ENCODE measurements around the gene NUAK2. TPM values are rescaled to one million over a fixed set of nuclear protein-coding genes. Genes with fewer than 3 reads are reported as not detected.

The NUAK2 gene
- total and polyA plus RNA-seq, 7 donors: 0.28 to 15.0 (median 1.5) TPM

DNA sequence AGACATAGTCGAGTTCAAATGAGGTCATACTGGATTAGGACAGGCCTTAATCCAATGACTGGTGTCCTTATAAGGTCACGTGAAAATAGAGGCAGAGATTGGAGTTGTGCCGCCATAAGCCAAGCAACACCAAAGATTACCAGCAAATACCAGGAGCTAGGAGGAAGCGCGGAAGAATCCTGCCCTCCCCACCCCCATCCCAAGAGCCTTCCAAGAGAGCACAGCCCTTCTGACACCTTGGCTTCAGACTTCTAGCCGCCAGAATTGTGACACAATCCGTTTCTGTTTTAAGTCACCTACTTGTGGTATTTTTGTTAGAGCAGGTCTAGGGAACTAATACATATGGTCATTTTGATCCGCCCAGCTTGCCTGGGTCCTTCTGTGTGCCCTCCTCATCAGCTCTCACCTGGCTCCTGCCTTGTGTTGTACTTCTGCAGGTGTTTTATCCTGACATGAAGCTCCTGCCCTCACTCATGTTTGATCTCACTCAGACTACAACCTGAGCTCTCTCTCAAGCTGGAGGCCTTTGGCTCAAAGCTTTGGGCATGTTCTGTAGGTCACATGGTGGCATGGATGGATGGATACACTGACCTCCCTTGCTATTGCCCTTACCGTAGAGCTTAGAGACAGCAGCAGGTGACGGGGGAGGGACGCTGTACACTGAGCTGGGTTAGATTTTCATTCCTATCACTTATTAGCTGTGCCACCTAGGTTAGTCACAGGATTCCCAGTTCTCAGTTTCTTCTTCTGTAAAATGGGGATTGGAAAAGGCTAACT is 10.7 kb upstream of the NUAK2 start:
- no peak for TF ChIP-seq EP300 (IDR thresholded peaks at IDR 0.05)
- no peak for TF ChIP-seq POLR2A (IDR thresholded peaks at IDR 0.05)
- no peak for TF ChIP-seq POLR2AphosphoS5 (IDR thresholded peaks at IDR 0.05)
- 91 to 92% methylated on average over 11 of the region's 11 CpGs for WGBS, 2 donors
- Histone ChIP-seq H3K9me3 (no peaks in the 10 kb centered on the region), H3K27ac (no peak overlapping the region), H3K27me3 (peaks cover 0 to 8% (median 0%) of the 10 kb centered on the region in 3 donors), H3K36me3 (no peaks in the 10 kb centered on the region), H3K4me1 (no peaks in the 10 kb centered on the region), H3K4me3 (no peak overlapping the region)
- intact Hi-C loops (cut with DNase I): no loop called here
- no peak for DNase-seq

DNA sequence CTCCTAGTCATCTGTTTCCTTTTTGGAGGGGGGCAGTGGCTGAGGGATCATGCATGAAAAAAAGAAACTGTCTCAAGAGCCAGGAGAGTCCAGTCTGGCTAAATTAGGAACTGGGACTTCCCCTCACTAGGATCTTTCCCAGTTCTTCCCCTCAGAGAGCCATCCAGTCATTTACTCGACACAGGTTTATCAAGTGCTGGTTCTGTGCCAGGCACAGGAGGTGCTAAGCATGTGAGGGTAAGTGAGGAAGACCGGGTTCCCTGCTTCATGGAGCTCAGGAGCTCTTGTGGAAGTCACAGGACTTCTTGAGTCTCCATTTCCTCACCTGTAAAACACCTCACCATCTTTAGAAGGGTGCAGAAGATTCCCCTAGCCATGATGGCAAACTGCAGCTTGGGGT is 8.6 kb upstream of the NUAK2 start:
- 18 to 59% methylated on average over 2 of the region's 2 CpGs for WGBS, 2 donors
- intact Hi-C loops (cut with DNase I): no loop called here
- Histone ChIP-seq H3K27ac (no peak overlapping the region), H3K9me3 (no peaks in the 10 kb centered on the region), H3K4me1 (peaks cover 0 to 2% (median under 1%) of the 10 kb centered on the region in 4 donors), H3K36me3 (no peaks in the 10 kb centered on the region), H3K27me3 (peaks cover 0 to 7% (median 0%) of the 10 kb centered on the region in 3 donors), H3K4me3 (no peak overlapping the region)
- no peak for TF ChIP-seq POLR2A (IDR thresholded peaks at IDR 0.05)
- DNase-seq: no peak

DNA sequence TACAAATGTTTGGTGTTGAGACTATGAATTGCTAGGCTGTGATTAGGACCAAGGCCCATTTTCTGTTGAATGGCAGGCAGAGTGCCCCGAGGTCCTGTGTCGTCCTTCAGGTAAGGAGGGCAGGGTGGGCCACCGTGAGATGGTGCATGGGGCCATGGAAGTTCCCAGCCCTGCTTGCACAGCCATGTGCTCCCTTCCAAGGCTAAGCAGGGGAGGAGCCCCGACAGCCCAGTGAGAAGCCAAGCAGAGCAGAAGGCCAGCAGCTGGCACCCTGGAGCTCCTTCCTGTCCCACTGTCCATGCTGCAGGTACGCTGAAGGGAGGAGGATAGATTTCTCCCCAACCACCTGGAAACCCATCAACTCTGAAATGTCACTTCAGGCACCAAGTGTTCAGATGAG is 8.2 kb upstream of the NUAK2 start:
- peaks cover 0 to 2% (median 0%) of the 10 kb centered on the region in 3 donors for H3K27me3 ChIP-seq
- intact Hi-C loops (cut with DNase I): no loop called here
- peaks cover 0 to 6% (median 2%) of the 10 kb centered on the region in 4 donors for H3K4me1 ChIP-seq
- no peak overlapping the region for H3K4me3 ChIP-seq
- TF ChIP-seq EP300 (IDR thresholded peaks at IDR 0.05): no peak
- no peaks in the 10 kb centered on the region for H3K36me3 ChIP-seq
- H3K27ac ChIP-seq: no peak overlapping the region
- DNase-seq: no peak
- H3K9me3 ChIP-seq: no peaks in the 10 kb centered on the region
- WGBS, 2 donors: 78 to 87% methylated on average over 5 of the region's 5 CpGs

DNA sequence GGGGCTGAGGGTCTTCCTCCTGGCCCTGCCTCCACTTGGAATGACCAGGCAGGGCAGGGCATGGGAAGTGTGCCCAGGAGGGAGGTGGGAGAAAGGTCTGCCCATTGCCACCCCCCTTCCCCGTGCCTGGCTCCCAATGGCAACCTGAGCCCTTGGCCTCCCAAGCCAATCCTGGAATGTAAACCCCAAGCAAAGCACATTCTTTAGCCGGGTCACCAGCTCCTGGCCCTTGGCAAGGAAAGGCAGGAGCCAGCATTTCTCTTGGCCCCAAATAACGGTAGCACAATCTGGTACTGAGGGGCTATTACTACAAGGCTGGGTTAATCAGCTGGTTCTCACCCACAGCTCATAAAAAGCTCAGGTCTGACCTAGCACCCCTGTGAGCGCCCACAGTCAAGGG is 6.9 kb upstream of the NUAK2 start:
- intact Hi-C loops (cut with DNase I): no loop called here
- Histone ChIP-seq H3K4me3 (no peak overlapping the region), H3K27me3 (no peaks in the 10 kb centered on the region), H3K9me3 (no peaks in the 10 kb centered on the region), H3K36me3 (no peaks in the 10 kb centered on the region), H3K4me1 (peaks cover 0 to 6% (median 2%) of the 10 kb centered on the region in 4 donors), H3K27ac (no peak overlapping the region)
- no peak for TF ChIP-seq EP300 (IDR thresholded peaks at IDR 0.05)
- TF ChIP-seq, protein P1, sequence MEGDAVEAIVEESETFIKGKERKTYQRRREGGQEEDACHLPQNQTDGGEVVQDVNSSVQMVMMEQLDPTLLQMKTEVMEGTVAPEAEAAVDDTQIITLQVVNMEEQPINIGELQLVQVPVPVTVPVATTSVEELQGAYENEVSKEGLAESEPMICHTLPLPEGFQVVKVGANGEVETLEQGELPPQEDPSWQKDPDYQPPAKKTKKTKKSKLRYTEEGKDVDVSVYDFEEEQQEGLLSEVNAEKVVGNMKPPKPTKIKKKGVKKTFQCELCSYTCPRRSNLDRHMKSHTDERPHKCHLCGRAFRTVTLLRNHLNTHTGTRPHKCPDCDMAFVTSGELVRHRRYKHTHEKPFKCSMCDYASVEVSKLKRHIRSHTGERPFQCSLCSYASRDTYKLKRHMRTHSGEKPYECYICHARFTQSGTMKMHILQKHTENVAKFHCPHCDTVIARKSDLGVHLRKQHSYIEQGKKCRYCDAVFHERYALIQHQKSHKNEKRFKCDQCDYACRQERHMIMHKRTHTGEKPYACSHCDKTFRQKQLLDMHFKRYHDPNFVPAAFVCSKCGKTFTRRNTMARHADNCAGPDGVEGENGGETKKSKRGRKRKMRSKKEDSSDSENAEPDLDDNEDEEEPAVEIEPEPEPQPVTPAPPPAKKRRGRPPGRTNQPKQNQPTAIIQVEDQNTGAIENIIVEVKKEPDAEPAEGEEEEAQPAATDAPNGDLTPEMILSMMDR (IDR thresholded peaks at IDR 0.05): no peak
- TF ChIP-seq POLR2AphosphoS5 (IDR thresholded peaks at IDR 0.05): no peak
- no peak for TF ChIP-seq POLR2A (IDR thresholded peaks at IDR 0.05)
- 79% methylated on average over 4 of the region's 4 CpGs for WGBS, 2 donors
- no peak for DNase-seq

DNA sequence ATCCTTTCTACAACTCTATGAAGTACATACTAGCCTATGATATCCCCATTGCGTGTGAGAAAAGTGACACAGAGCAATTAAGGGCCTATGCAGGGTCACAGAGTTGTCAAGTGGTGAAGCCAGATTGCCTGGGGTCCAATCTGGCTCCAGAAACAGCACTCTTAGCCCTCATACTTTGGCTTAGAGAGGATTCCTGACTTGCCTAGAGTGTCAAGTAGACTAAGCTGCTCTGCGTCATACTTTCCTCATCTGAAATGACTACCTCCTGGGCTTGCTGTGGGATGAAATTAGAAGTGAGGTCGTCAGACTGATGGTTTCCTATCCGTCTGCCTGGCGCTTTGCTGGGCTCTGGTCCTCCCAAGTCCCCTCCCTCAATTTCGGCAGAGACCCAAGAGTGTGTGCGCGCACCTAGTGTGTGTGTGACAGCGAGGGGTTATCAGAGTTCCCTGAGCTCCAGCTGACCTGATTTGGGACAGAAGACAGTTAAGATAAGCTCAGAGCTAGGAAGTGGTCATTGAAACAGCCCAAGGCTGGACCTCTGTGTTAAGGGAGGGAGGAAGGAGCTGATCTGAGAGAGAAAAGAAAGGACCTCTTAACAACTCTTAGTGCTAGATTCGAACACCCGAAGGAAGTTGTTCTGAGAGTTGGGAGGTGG is 5.4 kb upstream of the NUAK2 start:
- peaks cover 0 to 7% (median 2%) of the 10 kb centered on the region in 4 donors for H3K4me1 ChIP-seq
- no peaks in the 10 kb centered on the region for H3K27me3 ChIP-seq
- no peak overlapping the region for H3K27ac ChIP-seq
- H3K4me3 ChIP-seq: no peak overlapping the region
- intact Hi-C loops (cut with DNase I): no loop called here
- TF ChIP-seq, protein P1 (IDR thresholded peaks at IDR 0.05): no peak
- TF ChIP-seq POLR2AphosphoS5 (IDR thresholded peaks at IDR 0.05) (no peak), POLR2A (IDR thresholded peaks at IDR 0.05) (no peak), EP300 (IDR thresholded peaks at IDR 0.05) (no peak)
- 83 to 88% methylated on average over 11 of the region's 11 CpGs for WGBS, 2 donors
- DNase-seq: no peak
- no peaks in the 10 kb centered on the region for H3K36me3 ChIP-seq
- no peaks in the 10 kb centered on the region for H3K9me3 ChIP-seq

DNA sequence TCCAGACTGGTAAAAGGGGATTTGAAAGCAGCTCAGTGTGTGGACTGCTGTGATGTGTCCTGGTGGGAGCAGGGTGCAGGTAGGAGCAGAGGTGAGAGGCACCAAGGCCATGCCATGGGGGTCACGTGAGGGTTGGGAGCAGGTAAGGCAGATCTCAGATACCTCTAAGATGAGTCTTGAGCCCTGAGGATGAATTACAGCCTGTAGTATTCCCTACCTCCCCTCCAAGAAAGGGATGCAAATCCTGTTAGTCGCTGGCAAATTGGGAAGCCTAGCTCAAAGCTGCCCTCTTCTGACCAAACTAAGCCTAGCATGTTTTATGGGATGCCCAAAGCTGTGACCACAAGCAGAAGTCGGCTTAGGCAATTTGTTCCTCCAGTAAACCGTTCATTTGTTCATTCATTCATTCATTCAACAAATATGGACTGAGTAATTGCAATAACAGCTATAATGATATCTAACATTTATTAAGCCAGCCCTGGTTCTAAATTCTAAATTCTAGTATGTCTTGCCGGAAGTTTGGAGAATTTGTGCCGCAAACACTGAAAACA is 3.9 kb upstream of the NUAK2 start:
- 32 to 35% methylated on average over 6 of the region's 6 CpGs for WGBS, 2 donors
- Histone ChIP-seq H3K27ac (no peak overlapping the region), H3K4me1 (peaks cover 4 to 18% (median 14%) of the 10 kb centered on the region in 4 donors), H3K9me3 (no peaks in the 10 kb centered on the region), H3K27me3 (no peaks in the 10 kb centered on the region), H3K36me3 (no peaks in the 10 kb centered on the region), H3K4me3 (no peak overlapping the region)
- no peak for TF ChIP-seq POLR2A (IDR thresholded peaks at IDR 0.05)
- no peak for TF ChIP-seq POLR2AphosphoS5 (IDR thresholded peaks at IDR 0.05)
- TF ChIP-seq, protein P1 (IDR thresholded peaks at IDR 0.05): peak; percentile 32 to 76 (median 60)
- no peak for TF ChIP-seq EP300 (IDR thresholded peaks at IDR 0.05)
- DNase-seq: peak; percentile 78
- intact Hi-C loops (cut with DNase I): loop anchor here (1.0 kb wide), 1 partner anchor 52 kb away; no protein-coding TSS in a partner anchor
